Measurements from ENCODE around the gene SLC46A1. TPM values are rescaled to one million over a fixed set of nuclear protein-coding genes. Genes with fewer than 3 reads are reported as not detected.

Gene SLC46A1
- total and polyA plus RNA-seq, 2 of the 8 experiments (the other 6 are each of a cell fraction or from before 2014, with no cell fraction given) = 5.3 to 8.7 TPM

DNA sequence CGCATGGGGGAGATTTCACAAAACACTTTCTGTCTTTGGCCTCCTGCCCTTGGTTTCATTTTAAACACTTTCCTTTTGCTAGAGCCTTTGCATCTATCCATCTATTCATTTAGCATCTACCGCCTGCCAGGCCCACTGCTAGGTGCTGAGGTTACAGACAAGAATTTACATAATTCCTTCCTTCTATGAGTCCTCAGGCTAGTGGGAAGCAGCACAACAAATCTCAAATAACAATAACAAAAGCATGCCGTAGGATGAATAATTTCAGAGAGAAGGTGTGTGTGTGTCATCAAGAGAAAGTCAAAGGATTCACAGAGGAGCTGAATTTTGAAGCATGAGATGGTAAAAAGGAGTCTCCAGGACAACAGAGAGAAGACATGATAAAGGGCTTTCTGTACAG is 6.1 kb upstream of the SLC46A1 start (continued):
- no peak for TF ChIP-seq EGR1 (IDR thresholded peaks at IDR 0.05; ENCODE audit: borderline replicate concordance, low read depth, low read length)
